NCI-H1417 treated with DMSO at 0.1 percent for 48 hours (cell line): ENCODE measurements around the gene TBX18.

Experiments
- DNase-seq: peaks from one replicate; lab custom pipeline; 2025; lab: John Stamatoyannopoulos, UW

Gene TBX18

DNA sequence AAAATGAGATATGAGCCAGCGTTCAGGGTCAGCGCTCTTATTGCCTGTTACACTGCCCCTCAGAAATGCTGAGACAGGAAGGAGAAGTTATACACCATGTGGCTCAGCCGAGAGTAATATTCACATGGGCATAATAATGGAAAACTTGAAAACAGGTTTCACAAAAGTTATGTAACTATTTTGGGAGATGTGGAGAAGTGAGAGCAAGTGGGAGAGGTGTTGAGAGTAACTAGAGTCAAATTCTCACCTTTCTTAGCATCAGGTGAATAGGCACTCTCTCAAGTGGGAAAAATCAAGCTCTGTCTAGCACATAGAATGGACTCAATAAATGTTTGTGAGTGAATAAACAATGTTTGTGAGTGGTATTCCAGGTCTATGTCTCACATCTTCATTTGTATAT lies 94.5 kb downstream of the TBX18 start:
- no peak for DNase-seq

DNA sequence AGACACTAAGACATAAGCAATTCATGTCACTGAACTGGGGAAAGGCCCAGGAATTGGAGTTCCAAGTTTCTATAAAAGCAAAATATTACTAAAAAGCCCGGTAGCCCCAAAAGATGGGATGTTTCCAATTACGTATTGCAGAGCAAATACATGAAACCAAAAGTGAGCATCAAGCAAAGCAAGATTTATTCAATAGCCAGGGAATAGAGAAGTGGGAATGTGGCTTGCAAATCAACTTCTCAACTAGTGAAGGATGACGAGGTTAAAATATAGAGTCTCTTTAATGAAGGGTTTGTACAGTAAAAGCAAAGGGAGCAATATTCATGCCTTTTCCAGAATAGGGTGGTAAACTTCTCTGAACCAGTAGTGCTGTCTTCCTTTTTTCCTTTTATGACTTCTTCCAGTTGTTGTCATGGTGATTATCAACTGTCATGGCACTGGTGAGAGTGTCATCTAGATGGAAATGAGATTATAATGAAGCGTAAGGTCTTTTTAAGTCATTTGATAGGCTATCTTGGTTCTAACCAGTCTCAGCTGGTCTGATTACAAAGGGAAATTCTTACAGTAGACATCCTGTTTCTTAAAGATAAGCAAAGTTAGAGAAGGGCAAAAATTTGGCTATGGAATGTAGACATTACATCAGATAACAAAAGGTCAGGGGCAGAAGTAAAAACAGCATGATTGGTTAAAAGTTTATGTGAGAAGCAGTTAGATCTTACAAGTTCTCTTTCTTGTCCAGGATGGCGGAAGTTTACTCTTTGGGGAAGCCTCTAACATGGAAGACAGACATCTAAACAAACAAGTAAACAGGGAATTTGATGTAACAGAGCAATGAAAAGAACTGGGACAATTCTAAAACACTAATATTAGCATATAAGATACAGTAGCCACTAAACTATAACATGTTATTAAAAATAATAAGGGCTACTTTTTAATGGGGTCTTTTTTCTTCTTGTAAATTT lies 96.9 kb downstream of the TBX18 start:
- DNase-seq: no peak

DNA sequence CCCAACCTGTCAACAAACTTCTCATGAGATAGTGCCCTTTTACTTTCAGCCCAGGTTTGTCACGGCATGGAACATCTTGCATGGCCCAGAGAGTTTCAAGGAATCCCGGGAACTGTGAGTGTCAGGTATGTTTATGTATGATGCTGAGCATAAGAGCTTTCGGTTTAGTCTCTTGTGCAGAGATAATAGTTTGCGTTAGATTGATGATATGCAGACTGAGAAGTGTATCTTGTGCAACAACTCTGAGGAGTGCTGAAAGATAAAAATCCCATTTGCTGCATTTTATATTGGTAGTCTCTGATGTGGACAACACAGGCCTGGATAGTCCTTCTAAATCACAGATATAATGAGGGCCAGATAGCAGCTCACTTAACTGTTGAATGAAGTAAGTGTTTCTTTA lies 99.0 kb downstream of the TBX18 start:
- DNase-seq: no peak

DNA sequence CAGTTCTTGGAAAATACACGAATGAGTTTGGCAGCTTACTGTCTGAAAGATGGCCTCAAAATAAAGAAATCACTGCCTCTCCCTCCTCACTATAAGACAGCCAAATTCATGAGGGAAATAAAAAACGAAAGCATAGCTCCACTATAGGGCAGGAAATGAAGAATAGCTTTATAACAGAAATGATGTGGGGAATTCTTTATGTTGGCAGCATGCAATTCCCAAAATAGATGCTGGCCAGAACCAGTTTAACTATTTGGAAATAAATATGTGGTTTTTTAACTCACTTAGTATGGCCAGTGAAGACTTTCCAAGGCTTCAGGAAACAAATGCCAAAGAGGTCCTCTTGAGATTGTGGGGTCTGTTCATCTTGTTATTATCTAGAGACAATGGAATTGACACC lies 100.5 kb downstream of the TBX18 start:
- DNase-seq: no peak

GRCh38 chr6:84657486-84657885 lies 106.9 kb downstream of the TBX18 start:
- no peak for DNase-seq

GRCh38 chr6:84657025-84657424 lies 107.4 kb downstream of the TBX18 start:
- no peak for DNase-seq

- no peak for DNase-seq
Measured at GRCh38 chr6:84653027-84653551, 111.3 kb downstream of the TBX18 start.

GRCh38 chr6:84652356-84653026 lies 111.9 kb downstream of the TBX18 start:
- no peak for DNase-seq

- DNase-seq: no peak
Measured at GRCh38 chr6:84651583-84651982, 112.8 kb downstream of the TBX18 start.

GRCh38 chr6:84648444-84648843 lies 116.0 kb downstream of the TBX18 start:
- no peak for DNase-seq

- no peak for DNase-seq
Measured at GRCh38 chr6:84645563-84646266, 118.7 kb downstream of the TBX18 start.

DNA sequence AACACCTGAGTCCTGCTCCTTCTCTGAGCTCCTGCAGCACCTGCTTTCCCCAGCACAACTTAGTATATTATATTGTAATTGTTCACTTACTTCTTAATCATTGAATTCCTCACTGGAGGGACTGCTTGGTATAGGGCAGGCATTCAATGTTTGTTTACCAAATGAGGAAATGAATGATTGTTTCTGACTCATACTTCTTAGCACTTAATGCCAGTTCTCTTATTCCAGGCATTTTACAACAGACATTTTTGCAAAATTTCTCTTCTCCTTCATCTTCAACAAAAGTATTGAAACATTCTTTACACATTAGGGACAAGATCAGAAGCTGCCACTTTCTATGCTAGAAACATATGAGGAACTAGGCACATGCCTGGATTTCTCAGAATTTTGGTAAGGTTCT lies 119.4 kb downstream of the TBX18 start:
- no peak for DNase-seq

GRCh38 chr6:84643778-84644177 lies 120.6 kb downstream of the TBX18 start:
- no peak for DNase-seq

DNA sequence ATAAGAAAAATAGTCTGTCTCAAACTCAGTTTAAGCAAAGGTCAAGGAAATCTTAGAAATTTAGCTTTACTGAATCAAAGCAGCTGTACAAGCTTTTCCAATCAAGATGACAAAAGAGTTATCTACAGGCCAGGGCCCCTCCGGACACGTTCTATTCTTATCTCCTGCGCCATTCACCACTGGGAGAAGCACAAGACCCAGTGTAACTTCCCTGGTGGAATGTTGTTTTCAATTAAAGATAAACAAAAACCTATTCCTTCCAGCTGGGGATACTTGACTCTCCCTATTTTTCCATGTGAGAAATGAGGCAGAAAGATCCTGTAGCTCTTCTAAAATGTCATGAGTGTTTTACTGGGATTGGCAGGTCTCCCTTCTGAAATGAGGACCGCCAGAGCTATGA lies 123.3 kb downstream of the TBX18 start:
- no peak for DNase-seq

- no peak for DNase-seq
Measured at GRCh38 chr6:84639396-84639795, 125.0 kb downstream of the TBX18 start.

GRCh38 chr6:84638286-84638685 lies 126.1 kb downstream of the TBX18 start:
- DNase-seq: no peak
